ENCODE measurements around the gene EML1.

Gene EML1, protein sequence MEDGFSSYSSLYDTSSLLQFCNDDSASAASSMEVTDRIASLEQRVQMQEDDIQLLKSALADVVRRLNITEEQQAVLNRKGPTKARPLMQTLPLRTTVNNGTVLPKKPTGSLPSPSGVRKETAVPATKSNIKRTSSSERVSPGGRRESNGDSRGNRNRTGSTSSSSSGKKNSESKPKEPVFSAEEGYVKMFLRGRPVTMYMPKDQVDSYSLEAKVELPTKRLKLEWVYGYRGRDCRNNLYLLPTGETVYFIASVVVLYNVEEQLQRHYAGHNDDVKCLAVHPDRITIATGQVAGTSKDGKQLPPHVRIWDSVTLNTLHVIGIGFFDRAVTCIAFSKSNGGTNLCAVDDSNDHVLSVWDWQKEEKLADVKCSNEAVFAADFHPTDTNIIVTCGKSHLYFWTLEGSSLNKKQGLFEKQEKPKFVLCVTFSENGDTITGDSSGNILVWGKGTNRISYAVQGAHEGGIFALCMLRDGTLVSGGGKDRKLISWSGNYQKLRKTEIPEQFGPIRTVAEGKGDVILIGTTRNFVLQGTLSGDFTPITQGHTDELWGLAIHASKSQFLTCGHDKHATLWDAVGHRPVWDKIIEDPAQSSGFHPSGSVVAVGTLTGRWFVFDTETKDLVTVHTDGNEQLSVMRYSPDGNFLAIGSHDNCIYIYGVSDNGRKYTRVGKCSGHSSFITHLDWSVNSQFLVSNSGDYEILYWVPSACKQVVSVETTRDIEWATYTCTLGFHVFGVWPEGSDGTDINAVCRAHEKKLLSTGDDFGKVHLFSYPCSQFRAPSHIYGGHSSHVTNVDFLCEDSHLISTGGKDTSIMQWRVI

DNA sequence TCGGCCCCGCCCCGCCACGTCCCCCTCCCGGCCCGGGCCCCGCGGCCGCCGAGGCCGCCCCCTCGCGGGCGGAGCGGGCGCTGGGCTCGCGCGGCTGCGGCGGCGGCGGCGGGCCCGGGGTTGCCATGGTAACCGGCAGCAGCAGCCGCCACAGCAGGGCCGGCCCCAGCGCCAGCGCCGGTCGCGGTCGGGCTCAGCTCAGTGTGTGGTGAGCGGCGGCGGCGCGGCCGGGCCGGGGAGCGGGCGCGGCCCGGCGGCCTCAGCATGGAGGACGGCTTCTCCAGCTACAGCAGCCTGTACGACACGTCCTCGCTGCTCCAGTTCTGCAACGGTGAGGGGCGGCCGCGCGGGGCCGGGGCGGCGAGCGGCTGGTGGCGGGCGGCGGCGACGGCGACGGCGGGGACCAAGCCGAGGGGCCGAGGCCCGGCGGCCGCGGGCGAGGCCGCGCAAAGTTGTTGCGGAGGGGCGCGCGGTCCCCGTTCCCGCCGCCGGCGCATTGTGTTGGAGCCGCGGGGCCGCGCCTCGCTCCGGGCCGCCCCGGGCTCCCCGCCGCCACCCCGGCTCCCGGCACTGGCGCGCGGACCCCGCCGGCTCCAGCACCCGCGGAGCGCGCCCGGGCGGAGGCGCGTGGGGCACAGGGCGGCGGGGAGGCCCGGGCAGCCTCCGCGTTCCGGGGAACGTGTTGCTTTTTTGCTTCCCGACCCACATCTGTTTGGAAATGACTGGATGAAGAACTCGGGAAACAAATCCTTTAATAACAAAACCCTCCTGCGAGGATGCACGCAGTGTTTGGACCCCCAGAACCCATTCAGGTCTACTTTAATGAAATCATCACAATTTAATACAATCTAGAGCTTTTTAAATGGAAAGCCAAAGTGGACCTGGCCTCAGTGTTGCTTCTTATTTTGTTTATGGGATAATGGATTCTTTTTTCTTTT lies at the start of gene EML1:
TSS of gene EML1 (plus strand) at position 201 of the 938 bp plus-strand sequence. CDS start at position 265, 64 bp downstream.
- DNase-seq (ENCODE audit: low spot score), result peak; percentile 99

DNA sequence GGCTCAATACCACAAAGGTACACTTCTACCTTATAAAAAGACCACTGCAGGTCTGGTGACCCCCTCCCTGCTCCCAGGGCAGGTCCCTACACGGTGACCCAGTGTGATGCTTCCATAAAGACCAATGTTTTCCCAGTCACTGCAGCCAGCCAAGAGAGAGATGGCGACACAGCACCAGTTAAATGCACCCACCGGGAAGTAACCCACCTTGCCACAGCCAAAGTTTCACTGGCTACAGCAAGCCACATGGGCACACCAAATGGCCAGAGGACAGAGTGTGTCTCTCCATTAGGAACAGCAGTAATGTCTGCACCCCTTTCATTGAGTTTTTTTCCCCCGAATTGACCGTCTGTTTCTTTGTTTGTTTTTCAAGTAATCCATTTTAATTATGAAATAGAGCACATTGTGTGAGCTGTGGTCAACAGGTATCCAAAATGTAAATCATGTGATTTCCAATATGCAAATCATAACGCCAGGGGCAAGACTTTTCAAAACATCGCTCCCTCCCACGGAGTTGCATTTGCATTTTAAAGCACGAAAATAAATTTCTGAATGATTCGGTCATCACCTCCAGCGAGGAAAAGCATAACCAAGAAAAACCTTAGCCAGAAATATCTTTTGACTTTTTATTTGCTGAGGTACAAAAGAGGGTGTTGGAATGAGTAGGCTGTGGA lies 48.9 kb upstream of the EML1 start:
- no peak for DNase-seq (ENCODE audit: low spot score)

DNA sequence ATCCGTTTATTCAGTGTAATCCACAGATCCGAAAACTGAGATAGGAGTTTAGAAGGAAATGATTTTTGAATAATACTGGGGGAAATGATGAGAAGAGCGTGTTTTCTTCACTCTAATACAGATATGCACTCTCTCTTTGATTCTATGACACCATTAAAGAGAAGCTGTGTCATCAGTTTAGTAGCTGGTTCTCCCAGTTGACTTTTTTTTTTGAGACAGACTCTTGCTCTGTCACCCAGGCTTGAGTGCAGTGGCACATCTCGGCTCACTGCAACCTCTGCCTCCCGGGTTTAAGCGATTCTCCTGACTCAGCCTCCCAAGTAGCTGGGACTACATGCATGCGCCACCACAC lies 48.4 kb upstream of the EML1 start:
- no peak for DNase-seq (ENCODE audit: low spot score)

DNA sequence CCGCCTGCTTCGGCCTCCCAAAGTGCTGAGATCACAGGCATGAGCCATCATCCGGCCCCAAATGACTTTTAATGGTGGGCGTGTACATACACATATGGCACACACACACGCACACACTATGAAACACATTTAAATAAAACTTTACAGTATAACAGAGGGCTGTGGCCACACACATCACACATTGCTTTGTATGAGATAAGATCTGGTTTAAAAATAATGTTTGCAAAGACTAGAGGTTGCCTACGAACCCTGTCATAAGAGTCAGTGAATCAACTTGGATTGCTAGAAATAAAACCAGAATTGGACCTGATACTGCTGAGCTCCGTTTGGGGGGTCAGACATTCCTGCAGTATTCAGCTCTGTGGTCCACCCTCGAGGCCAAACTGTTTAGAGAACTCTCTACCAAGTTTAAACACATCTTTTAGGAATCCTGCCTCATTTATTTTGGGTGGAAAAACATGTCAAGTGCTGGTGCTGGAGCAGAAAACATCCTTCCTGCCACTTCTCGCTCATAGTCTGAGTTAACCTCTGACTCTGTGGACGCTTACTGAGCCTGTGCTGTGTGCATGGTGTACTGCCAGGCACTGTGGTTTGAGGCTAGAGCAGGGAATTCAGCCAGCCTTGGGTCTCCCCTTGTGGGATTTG lies 47.8 kb upstream of the EML1 start:
- DNase-seq (ENCODE audit: low spot score), result no peak

DNA sequence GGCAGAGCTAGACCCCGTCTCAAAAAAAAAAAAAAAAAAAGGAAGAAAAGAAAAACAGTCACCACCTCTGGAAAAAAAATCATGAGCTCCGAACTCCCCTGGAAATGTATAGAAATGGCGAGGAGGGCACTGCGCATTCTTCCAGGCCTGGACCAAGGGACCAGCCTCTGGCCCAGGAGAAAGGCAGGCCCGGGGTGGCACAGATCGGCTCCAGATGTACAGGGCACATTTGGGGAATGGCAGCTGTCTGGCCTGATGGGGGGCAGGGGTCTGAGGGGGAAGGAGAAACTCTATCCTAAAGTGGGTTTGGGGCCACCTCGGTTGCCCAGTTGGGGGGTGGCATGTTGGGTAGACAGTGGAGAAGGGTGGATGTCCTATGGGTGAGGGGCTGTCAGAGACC lies 46.0 kb upstream of the EML1 start:
- DNase-seq (ENCODE audit: low spot score), result no peak

DNA sequence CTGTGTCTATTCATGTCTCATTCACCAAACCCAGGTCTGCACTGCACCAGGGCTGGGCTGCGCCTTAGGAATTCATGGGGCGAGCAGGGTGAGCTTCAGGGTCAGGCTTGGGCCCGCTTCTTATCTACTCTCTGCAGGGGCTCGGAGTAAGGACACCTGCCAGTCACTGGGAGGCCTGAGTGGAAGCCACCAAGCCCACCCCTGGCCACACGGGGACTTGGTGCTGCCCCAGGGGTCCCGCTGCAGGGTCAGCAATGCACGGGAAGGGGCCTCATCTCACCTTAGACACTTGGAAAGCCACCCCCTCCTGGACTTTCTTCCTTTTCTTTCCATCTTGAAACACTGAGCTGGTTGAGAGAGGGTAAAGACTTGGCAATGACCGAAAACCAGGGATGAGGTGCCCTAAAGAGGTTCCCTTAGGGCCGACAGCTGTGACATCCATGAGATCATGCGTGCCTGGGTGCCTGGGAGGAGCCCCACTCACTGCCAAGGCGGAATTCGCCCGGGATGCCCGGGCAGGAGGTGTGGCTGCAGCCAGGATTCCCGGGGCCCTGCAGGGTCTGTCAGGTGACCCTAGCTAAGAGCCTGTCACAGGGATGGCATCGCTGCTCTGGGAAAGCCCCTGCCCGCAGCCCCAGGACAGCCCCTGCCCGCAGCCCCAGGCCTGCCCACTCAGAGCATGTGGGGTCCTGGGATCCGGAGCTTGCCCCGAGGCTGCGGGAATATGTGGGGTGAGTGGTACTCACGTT lies 45.5 kb upstream of the EML1 start:
- DNase-seq (ENCODE audit: low spot score), result no peak

DNA sequence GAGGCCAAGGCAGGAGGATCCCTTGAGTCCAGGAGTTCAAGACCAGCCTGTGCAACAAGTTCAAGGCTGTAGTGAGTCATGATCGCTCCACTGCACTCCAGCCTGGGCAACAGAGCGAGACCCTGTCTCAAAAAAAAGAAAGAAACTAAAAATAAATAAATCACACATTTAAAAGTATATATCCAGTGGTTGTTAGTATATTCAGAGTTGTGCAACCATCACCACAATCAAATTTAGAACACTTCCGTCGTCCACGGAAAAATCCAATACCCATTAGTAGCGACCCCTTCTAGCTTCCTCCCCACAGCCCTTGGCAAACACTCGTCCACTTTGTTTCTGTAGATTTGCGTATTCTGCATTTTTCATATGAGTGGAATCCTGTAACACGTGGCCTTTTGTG lies 44.7 kb upstream of the EML1 start:
- DNase-seq (ENCODE audit: low spot score), result no peak

DNA sequence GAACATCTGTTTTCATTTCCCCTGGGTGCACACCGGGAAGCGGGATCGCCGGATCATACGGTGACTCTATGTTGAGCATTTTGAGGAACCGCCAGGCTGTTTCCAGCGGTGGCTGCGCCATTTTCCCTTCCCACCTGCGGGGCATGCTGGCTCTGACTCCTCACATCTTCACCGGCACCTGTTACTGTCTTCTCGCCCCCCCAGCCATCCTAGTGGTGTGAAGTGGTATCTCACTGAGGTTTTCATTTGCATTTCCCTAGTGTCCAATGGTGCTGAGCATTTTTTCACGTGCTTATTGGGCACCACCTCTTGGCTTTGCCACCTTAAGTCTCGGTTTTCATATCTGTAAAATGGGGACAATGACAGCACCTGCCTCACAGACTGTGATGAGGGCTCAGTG lies 44.1 kb upstream of the EML1 start:
- DNase-seq (ENCODE audit: low spot score), result no peak

DNA sequence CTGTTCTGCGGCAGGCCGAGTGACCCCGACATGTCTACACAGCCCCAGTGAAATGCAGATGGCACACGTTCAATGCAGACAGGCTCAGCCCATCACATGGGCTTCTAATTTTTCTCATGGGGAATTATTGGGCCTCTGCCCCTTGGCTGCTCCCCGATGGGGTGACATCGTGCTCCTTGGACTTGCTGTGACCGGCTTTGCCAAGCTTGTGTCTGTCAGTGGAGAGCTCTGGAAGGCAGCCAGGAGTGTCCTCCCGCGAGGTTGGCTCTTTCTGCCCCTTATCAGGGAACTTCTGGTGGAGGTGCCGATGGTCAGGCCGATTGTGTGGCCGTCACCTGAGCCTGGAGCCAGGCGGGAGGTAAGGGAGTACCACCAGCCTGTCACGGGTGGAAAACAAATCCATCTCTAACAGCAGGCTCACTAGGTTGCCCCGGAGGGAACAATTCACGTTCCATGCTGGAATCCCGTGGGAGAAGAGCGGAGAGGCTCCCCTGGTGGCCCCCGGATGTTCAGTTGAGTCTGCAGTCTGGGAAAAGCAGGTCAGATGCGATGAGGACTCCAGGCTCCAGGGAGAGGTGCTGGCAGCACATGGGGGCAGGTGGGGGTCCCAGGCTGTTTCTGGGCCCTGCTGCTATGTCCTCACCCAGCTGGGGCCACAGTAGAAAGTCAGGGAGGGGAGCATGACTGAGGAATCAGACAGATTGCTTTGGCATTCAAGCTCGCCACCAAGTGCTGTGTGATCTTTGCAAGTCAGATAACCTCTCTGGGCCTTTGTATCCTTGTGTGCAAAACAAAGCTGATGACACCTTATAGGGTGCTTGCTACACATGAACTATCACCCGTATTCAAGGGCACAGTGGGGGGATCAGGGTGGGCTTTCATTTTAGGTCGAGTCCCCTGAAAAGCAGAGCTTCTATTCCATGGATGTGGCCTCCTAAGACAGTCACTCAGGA lies 43.2 kb upstream of the EML1 start:
- DNase-seq (ENCODE audit: low spot score), result no peak

DNA sequence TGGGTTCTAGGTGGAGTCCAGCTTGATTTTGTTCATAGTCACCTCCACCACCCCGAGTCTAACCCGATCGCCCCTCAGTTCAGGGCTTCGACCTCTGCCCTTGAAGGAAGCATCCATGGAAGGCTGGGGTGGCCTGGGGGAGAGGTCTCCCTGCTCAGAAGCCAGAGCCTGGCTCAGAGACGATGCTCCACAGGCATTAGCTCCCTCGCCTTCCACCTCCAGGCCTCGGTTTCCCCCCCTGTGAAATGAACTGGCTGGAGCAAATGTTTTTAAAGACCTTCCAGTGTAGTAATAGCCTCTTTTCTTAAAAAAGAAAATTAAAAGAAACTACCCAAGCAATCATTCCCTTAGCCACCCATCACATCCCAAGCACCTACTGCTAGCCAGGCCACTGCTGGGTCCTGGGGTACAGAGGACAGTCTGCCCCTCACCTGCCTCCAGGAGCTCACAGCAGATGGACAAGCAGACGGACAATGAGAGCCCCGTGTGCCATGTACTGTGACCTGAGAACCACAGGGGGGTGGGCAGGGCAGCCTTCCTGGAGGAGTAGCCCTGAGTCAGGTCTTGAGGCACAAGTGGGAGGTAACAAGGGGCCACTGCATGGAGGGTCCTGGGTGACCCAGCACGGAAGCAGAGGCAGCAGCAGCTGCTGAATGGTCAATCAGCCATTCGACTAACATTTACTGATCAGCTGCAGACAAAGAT lies 42.3 kb upstream of the EML1 start:
- DNase-seq (ENCODE audit: low spot score), result no peak

DNA sequence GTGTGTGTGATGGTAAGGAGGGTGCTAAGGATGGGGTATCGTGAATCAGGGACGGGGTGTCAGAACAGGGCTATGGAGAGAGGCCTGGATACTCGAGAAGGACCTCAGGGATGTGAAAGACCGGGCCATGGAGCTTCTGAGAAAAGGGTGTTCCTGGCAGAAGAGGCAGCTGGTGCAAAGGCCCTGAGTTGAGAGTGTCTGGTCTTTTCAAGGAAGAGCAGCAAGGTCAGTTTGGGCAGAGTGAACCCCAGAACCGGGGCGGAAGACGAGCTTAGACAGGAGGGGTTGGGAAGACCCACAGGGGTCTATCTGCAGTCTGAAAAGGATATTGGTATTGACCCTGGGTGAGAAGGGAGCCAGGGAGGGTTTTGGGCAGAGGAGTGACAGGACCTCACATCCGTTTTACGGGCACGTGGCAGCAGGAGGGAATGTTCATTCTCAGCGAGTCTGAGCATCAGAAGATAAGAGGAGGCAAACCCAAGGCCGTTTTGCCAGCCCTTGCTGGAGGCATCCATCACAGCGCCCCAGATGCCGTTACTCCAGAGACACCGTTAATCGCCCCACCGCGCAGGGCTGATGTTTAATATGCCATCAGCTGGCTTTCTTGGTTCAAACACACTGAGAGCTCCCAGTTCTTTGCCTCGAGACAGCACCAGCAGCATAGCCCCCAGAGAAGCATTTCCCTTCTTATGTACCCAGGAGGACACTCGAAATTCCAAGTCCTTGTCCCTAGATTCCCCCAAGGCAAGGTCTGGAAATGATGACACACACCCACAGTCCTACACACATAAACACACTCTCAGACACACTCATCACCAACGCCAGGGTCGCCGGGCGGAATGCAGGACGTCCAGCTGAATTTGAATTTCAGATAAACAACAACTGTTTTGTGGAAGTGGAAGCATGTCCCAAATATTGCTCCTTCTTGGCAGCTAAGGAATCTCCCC lies 41.4 kb upstream of the EML1 start:
- DNase-seq (ENCODE audit: low spot score), result no peak

DNA sequence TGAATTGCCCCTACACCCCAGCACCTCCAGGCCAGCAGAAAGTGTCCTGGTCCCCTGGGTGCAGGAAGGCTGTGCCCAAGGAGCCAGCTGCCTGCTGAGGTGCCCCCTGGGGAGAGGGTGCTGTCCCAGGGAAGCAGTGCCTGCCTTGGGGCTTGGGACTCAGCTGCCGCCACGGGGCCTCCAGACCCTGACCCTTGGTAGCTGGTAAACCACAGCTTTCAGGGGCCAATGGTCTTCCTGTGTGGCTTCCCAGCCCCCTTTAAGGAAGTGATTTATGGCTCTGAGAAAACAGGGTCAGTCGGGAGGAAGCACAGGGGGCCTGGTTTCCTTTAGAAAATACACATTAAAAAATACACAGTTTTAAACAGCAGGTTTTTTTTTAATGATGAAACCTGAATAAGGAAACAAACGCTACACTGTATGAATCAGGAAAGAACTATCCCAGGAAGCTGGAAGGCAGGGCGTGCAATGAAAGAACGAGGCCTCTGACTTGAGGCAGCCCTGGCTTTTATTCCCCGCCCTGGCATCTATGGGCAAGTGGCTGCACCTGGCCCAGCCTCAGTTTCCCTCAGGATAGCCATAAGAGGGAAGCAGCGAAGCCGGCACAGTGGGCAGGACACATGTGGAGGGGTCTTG lies 40.6 kb upstream of the EML1 start:
- DNase-seq (ENCODE audit: low spot score), result peak; percentile 79

DNA sequence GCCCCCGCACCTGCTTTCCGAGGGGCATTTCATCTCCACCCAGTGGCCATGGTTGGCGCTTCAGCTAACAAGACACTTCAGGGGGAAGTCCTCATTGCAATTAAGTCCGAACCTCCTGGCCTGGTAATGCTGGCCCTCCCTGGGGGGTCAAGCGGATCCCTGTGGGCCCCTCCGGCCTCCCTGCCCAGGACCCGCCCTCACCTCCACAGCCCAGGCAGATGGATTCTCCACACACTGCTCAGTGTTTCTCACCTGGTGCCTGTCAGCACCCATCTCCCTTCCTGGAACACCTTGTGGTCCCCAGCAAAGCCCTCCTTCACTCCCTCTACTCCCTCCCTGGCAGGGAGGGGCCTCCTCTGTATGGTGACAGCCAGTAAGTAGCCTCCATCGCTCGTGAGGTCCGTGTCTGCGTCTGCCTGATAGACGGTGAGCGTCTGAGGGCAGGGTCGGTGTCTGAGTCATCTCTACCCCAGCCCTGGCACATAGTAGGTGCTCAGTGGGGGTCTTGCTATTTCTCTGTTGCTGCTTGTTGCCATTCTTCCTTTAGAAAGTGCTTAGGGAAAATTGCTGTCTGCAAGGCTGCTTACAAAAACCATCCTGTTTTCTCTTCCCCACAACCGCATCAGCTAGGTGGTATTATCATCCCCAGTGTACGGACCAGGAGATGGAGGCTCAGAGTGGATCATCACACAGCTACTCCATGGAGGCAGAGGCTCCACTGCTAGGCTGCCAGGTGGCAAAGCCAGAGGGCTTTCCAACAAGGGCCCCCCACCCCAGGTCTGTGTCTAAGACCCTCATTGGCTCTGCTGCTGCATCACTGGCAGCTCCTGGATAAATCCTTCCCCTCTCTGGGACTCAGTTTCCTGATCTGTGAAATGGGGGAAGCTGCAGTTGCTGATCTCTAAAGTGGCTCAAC lies 39.7 kb upstream of the EML1 start:
- no peak for DNase-seq (ENCODE audit: low spot score)

DNA sequence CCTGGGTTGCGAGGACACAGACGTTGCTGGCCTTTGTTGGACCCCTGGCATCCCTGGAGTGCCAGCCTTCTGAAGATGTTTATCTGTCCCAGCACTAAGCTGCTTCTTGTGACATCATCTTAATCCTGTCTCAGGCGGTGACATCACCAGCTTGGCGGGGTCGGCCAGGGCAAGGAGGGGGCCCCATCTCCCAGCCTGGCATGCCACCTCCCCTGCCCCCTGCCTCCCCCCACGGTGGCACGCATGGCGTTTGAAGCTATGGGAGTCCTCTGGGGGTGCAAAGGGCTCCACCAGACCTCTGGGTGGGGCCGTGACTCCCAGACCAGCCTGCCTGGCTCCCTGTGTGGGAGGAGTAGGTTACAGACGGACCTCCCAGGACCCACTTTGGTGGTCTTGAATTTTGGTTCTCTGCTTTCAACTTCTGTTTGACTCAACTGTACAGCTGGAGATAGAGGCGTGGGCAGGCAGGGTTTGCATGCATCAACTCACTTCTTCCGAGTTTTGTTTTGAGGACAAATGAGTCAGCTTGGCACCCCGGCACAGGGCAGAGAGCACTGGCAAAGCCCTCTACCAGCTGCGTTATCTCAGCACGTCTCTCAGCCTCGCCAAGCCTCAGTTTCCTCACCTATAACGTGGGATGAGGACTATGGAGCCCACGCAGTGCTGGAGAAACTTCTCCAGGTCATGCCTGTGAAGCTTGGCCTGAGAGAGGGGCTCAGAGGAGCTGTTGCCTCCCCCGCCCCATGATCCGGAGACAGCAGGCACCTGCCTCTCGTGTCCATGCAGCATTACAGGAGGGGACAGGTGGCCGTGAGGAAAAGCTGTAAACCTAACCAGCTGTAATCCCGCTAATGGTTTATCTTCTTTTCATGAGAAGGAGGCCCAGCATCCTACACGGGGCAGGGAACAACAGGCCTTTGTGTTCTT lies 38.8 kb upstream of the EML1 start:
- no peak for DNase-seq (ENCODE audit: low spot score)

DNA sequence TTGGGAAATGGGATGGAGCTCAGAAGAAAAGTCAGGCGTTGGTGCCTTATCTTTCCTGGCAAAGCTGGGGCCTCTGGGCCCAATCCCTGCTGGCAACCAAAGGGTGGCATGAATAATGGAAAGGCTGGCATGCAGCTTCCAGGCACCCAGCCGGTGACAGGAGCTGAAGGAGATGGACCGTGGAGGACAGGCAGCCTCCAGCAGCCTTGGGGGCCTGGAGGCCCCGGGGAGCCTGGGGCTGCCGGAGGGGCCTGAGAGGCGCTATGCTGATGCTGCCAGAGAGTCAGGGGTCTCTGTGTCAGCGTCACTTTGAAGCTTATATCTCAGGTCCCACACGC lies 38.2 kb upstream of the EML1 start:
- DNase-seq (ENCODE audit: low spot score), result no peak

Measured in AG20443 (cell line).